Right lobe of liver (tissue), 6 donors: ENCODE measurements around the gene SLAMF8. TPM values are rescaled to one million over a fixed set of nuclear protein-coding genes. Genes with fewer than 3 reads are reported as not detected.

ENCODE experiments used
- ATAC-seq, 4 donors: fragments of 200-7000 bp; cut with Tn5 transposase; one replicate each; pipeline ENCODE4 v1.9.1; 2020; ENCODE audit warnings: mild to moderate bottlenecking in 4 of 4, moderate library complexity in 4 of 4
- DNase-seq, 3 donors: peaks; one replicate each; pipeline ENCODE4 v3.0.0-alpha.2; 2020
- H3K27ac ChIP-seq, 3 donors: fragments of 200-600 bp; one replicate each; pipeline ENCODE4 v1.8.0; 2022
- H3K27me3 ChIP-seq, 2 donors: fragments of 200-600 bp; one replicate each; pipeline ENCODE4 v1.8.0; 2022
- H3K36me3 ChIP-seq, 4 donors: fragments of 200-600 bp; sonication (generic) in 1 of 4; one replicate each; pipeline versions ENCODE4 v1.5.1 to v1.8.0; 2017 to 2022; ENCODE audit warnings: control low read depth in 1 of 4
- H3K4me1 ChIP-seq, 4 donors: fragments of 200-600 bp; sonication (generic) in 1 of 4; one replicate each; pipeline versions ENCODE4 v1.5.1 to v1.8.0; 2017 to 2022; ENCODE audit warnings: control low read depth in 1 of 4
- H3K4me3 ChIP-seq, 3 donors: fragments of 200-600 bp; one replicate each; pipeline ENCODE4 v1.8.0; 2022
- H3K9me3 ChIP-seq, 4 donors: fragments of 200-600 bp; sonication (generic) in 1 of 4; one replicate each; pipeline versions ENCODE4 v1.5.1 to v1.8.0; 2017 to 2022; ENCODE audit warnings: control low read depth in 1 of 4
- CTCF ChIP-seq, 4 donors: fragments of 200-600 bp in 3 of 4; fragments of 450-650 bp in 1 of 4; IDR thresholded peaks; one replicate each; pipeline versions ENCODE4 v1.5.1 to v1.8.0; 2016 to 2022; ENCODE audit warnings: antibody characterized with exemption in 4 of 4, mild to moderate bottlenecking in 2 of 4
- POLR2A ChIP-seq: fragments of 450-650 bp; IDR thresholded peaks from one replicate; pipeline ENCODE4 v1.6.1; 2017; ENCODE audit warnings: antibody characterized with exemption, mild to moderate bottlenecking
- WGBS: methylation state at CpG from one replicate; pipeline ENCODE4 v1.1.6; 2018; ENCODE audit warnings: low coverage, low lambda C conversion rate; ENCODE audit not compliant: insufficient coverage; ENCODE audit errors: missing lambda C conversion rate; 5-methylcytosine and 5-hydroxymethylcytosine counted together
- intact Hi-C, 2 donors: fragments of 100-400 bp; cut with DNase I; formaldehyde crosslinking; loops; one replicate each; pipeline versions ENCODE4 v1.11.2 to v1.14.1; 2022
- total RNA-seq, 6 experiments: library from RNA; depleted of rRNA in 2 of 6; stranded (reverse); fragments of >200 nt in 2 of 6; fragmentation: NEBNext Ultra II Directional in 3 of 6; extraction: Animal tissue kit (Norgen Biotek cat#: 25700) in 3 of 6; gene quantifications; one replicate each; pipeline versions ENCODE4 v1.1.0 to v1.2.4, GENCODE V29; 2016 to 2023
- donor health status: DM: no; HTN: yes; CAD: no.
- donor health status: DM: no; HTN: no; CAD: no.
- donor health status: DM: no; HTN: no; CAD: no.
- donor health status: DM: no; HTN: yes; CAD: no.
- donor health status: DM: no; HTN: yes; CAD: no.

Gene SLAMF8
- total RNA-seq, 6 experiments from 2014 or later: 0.33 to 5.7 (median 2.5) TPM

GRCh38 chr1:159829822-159830465 lies 3.3 kb downstream of the SLAMF8 start:
- Histone ChIP-seq H3K27me3 (no peaks in the 10 kb centered on the region), H3K4me1 (no peaks in the 10 kb centered on the region), H3K4me3 (no peak overlapping the region), H3K36me3 (no peaks in the 10 kb centered on the region), H3K9me3 (no peaks in the 10 kb centered on the region), H3K27ac (no peak overlapping the region)
- WGBS: 84% methylated on average over 5 of the region's 18 CpGs
- DNase-seq: no peak
- no peak for TF ChIP-seq CTCF (IDR thresholded peaks at IDR 0.05)
- no peak for TF ChIP-seq POLR2A
- no peak for ATAC-seq
- intact Hi-C loops: no loop called here

- DNase-seq (no peak), ATAC-seq (no peak)
- no peaks in the 10 kb centered on the region for H3K27me3 ChIP-seq
- 62% methylated on average over 8 of the region's 8 CpGs for WGBS
- H3K4me3 ChIP-seq: no peak overlapping the region
- no peaks in the 10 kb centered on the region for H3K4me1 ChIP-seq
- TF ChIP-seq POLR2A (no peak), CTCF (IDR thresholded peaks at IDR 0.05) (no peak)
- no peaks in the 10 kb centered on the region for H3K9me3 ChIP-seq
- intact Hi-C loops: no loop called here
- H3K27ac ChIP-seq: no peak overlapping the region
- H3K36me3 ChIP-seq: no peaks in the 10 kb centered on the region
Measured at GRCh38 chr1:159830722-159831121, 4.0 kb downstream of the SLAMF8 start.

- TF ChIP-seq CTCF (IDR thresholded peaks at IDR 0.05): no peak
- TF ChIP-seq POLR2A: no peak
- H3K4me3 ChIP-seq: no peak overlapping the region
- H3K9me3 ChIP-seq: no peaks in the 10 kb centered on the region
- no peak for DNase-seq
- intact Hi-C loops: no loop called here
- ATAC-seq: no peak
- H3K27ac ChIP-seq: no peak overlapping the region
- no peaks in the 10 kb centered on the region for H3K36me3 ChIP-seq
- 50% methylated on average over 6 of the region's 7 CpGs for WGBS
- H3K4me1 ChIP-seq: no peaks in the 10 kb centered on the region
- H3K27me3 ChIP-seq: no peaks in the 10 kb centered on the region
Measured at GRCh38 chr1:159831412-159832141, 4.9 kb downstream of the SLAMF8 start.

- Histone ChIP-seq H3K4me3 (no peak overlapping the region), H3K27me3 (no peaks in the 10 kb centered on the region), H3K4me1 (no peaks in the 10 kb centered on the region), H3K27ac (no peak overlapping the region), H3K36me3 (no peaks in the 10 kb centered on the region), H3K9me3 (no peaks in the 10 kb centered on the region)
- intact Hi-C loops: no loop called here
- no peak for DNase-seq
- no peak for ATAC-seq
- TF ChIP-seq CTCF (IDR thresholded peaks at IDR 0.05) (no peak), POLR2A (no peak)
- WGBS: 85% methylated on average over 2 of the region's 2 CpGs
Measured at GRCh38 chr1:159832309-159832708, 5.6 kb downstream of the SLAMF8 start.
